SH-SY5Y (cell line): Measurements from ENCODE around the gene SGMS1.

Experiments
- GATA2 ChIP-seq: IDR thresholded peaks from 2 replicates; pipeline ENCODE4 v1.6.1; 2011; ENCODE audit warnings: mild to moderate bottlenecking, low read depth, low read length
- GATA3 ChIP-seq: IDR thresholded peaks from 2 replicates; pipeline ENCODE4 v1.6.1; 2011; ENCODE audit warnings: low read depth, mild to moderate bottlenecking, low read length, moderate library complexity

DNA sequence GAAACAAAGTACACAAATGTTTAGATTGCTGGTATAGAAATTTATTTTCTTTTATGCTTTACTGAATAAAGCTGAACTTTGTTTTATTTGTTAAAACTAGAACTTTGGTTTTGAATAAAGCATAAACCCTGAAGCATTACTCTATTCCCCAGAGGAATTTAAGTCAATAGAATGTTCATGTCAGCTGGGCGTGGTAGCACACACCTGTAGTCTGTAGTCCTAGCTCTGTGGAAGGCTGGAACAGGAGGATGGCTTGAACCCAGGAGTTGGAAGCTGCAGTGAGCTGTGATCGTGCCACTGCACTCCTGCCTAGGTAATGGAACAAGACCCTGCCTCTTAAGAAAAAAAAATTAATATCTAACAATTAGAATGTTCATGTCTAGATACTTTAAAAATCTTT is 233.5 kb downstream of the SGMS1 start:
- TF ChIP-seq GATA2 (no peak), GATA3 (no peak)
